ENCODE results near the gene BMAL1.
"Not testable (repeated sequence)": the region's sequence is repeated elsewhere in the genome, so short reads cannot be mapped to it uniquely, and the experiment has no call there.

The BMAL1 gene

GRCh38 chr11:13382751-13383150 lies 105.2 kb downstream of the BMAL1 start:
- no peak for DNase-seq (ENCODE audit: low read depth)

DNA sequence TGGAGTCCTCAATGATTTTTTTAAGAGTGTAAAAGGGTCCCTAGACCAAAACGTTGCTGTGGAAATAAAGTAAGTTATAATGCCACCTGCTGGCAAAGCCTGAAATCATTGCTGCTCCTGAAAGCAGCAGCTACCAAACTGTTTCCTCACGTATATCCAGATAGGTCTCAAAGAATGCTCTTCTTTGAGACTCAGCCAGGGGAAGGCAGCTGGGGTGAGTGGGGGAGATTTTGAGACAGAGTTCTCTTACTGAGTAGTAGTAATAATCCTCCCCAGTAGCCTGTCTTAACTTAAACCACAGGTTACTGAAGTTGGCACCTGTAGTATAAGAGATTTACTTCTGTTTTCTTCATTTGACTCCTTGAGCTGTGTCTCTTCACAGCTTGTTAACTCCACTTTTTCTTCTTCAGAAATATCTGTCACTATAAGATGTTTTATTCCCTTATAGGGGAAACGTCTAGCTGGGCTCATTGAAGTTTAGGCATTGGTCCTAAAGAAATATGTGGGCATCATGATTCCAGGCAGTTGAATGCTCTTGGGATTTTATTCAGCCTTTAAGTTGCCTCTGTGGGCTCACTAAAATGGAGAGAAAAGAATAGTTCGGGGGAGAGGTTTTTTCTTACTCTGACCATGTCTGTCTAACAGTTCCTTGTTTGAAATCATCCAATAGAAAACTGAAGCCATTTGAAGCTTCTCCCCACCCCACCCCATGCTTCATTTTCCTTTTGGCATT lies 107.5 kb downstream of the BMAL1 start:
- DNase-seq (ENCODE audit: low read depth): peak; percentile 4

- DNase-seq (ENCODE audit: low read depth): no peak
Measured at GRCh38 chr11:13386567-13386966, 109.0 kb downstream of the BMAL1 start.

- no peak for DNase-seq (ENCODE audit: low read depth)
Measured at GRCh38 chr11:13388741-13389140, 111.2 kb downstream of the BMAL1 start.

DNA sequence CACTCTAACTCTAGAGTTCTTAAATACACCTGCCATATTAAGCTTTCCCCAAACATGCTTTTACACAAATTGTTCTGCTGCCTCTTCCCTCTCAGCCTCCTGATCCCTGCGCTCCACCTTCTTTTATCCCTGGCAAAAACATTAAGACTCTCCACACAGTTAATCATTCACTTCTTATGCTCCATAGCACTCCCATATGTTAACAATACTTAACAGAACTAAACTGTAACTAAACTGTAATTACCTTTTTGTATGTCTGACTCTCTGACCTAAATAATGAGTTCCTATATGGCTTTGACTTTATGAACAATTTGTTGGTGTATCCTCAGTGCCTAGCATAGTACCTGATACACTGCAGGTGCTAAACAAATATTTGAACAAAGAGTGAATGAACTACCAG lies 113.6 kb downstream of the BMAL1 start:
- no peak for DNase-seq (ENCODE audit: low read depth)

GRCh38 chr11:13398335-13398734 lies 120.7 kb downstream of the BMAL1 start:
- not testable (repeated sequence) for DNase-seq (ENCODE audit: low read depth)

DNA sequence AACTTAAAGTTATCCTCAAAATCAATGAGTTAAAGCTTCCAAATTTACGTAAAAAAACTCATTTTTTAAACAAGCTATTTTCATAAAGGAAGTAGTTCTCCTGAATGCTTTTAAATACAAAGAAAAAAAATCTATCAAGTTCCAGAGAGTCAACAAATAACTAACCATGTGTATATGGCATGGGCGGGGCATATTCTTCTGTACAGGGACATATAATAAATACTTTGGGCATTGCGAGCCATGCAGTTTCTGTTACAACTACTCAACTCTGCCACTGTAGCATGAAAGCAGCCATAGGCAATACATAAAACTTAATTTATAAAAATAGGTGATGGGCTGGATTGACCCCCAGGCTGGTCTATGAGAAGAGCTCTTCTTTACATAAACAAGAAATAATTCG lies 127.6 kb downstream of the BMAL1 start:
- no peak for DNase-seq (ENCODE audit: low read depth)

DNA sequence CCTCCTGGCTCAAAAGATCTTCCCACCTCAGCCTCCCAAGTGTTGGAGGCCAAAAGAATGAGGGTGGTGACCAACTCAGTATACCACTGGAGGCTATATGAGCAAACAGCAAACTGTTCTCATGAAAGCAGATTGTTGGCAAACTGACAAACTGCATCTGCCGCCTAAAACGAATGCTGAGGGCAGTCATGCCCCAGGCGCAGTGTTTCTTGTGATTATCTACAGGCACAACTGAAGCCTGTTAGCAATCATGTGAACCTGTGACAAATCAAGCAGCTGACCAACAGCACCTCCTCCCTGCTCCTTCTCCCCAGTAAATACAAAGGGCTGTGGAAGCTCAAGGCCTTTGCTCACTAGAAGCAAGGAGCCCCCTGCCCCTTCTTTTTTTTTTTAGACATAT lies 137.6 kb downstream of the BMAL1 start:
- DNase-seq (ENCODE audit: low read depth): no peak

- no peak for DNase-seq (ENCODE audit: low read depth)
Measured at GRCh38 chr11:13421561-13421960, 144.0 kb downstream of the BMAL1 start.

DNA sequence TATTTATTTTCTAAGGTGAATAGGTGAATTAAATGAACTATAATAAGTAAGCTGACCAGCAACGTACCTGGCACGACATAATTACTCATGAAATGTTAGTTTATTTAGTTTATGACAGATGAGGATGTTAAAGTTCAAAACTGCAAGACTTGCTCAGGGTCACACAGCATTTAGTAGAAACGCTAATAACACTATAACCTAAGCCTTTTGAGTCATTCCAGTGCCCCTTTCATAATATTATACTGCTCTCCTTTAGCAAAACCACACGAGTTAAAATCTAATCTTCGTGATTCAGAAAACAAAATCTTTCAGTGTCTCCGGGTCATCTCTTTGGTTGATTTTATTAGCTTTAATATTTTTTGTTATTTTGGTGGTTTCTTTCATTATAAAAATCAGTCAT lies 145.8 kb downstream of the BMAL1 start:
- no peak for DNase-seq (ENCODE audit: low read depth)

- no peak for DNase-seq (ENCODE audit: low read depth)
Measured at GRCh38 chr11:13427440-13427839, 149.8 kb downstream of the BMAL1 start.

GRCh38 chr11:13429288-13429687 lies 151.7 kb downstream of the BMAL1 start:
- DNase-seq (ENCODE audit: low read depth): no peak

GRCh38 chr11:13429836-13430235 lies 152.2 kb downstream of the BMAL1 start:
- no peak for DNase-seq (ENCODE audit: low read depth)

GRCh38 chr11:13433437-13433836 lies 155.8 kb downstream of the BMAL1 start:
- DNase-seq (ENCODE audit: low read depth): no peak

- no peak for DNase-seq (ENCODE audit: low read depth)
Measured at GRCh38 chr11:13434247-13435205, 156.9 kb downstream of the BMAL1 start.

DNA sequence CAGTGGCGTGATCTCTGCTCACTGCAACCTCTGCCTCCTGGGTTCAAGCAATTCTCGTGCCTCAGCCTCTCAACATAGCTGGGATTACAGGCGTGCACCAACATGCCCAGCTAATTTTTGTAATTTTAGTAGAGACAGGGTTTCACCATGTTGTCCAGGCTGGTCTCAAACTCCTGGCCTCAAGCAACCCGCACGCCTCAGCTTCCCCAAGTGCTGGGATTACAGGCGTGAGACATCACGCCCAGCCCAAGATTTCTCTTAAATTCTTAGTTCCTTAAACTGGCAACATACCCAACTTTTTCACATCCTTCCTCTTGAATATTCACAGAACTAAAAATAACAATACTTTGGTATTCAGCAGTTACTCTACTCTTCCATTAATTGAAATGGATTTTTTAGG lies 159.2 kb downstream of the BMAL1 start:
- not testable (repeated sequence) for DNase-seq (ENCODE audit: low read depth)
